Smooth muscle cell (in vitro differentiated cells): Measurements from ENCODE around the gene LARGE1. TPM values are rescaled to one million over a fixed set of nuclear protein-coding genes. Genes with fewer than 3 reads are reported as not detected.

Source experiments
- DNase-seq: peaks from one replicate; lab custom pipeline; 2025; ENCODE audit not compliant: unreplicated experiment; lab: John Stamatoyannopoulos, UW
- H2AFZ ChIP-seq: fragments of 200-600 bp; sonication (generic); 2 replicates; pipeline ENCODE4 v1.6.0; 2016; ENCODE audit warnings: antibody characterized with exemption, low read depth, mild to moderate bottlenecking
- H3F3A ChIP-seq: fragments of 200-600 bp; sonication (generic); 2 replicates; pipeline ENCODE4 v1.6.0; 2017; ENCODE audit warnings: antibody characterized with exemption, low read depth
- H3K27ac ChIP-seq: fragments of 200-600 bp; sonication (generic); 2 replicates; pipeline ENCODE4 v1.5.1; 2016; ENCODE audit warnings: low read depth, mild to moderate bottlenecking
- H3K27me3 ChIP-seq: fragments of 200-600 bp; sonication (generic); 2 replicates; pipeline ENCODE4 v1.6.1; 2016; ENCODE audit warnings: low read depth, mild to moderate bottlenecking
- H3K36me3 ChIP-seq: fragments of 200-600 bp; sonication (generic); 2 replicates; pipeline ENCODE4 v1.5.1; 2016; ENCODE audit warnings: low read depth
- H3K4me1 ChIP-seq: fragments of 200-600 bp; sonication (generic); 2 replicates; pipeline ENCODE4 v1.5.1; 2016; ENCODE audit warnings: low read depth
- H3K4me2 ChIP-seq: fragments of 200-600 bp; sonication (generic); 2 replicates; pipeline ENCODE4 v1.6.0; 2016; ENCODE audit warnings: mild to moderate bottlenecking
- H3K4me3 ChIP-seq: fragments of 200-600 bp; sonication (generic); 2 replicates; pipeline ENCODE4 v1.5.1; 2016; ENCODE audit warnings: mild to moderate bottlenecking
- H3K79me2 ChIP-seq: fragments of 200-600 bp; sonication (generic); 2 replicates; pipeline ENCODE4 v1.6.0; 2016; ENCODE audit warnings: low read depth, mild to moderate bottlenecking
- H3K9ac ChIP-seq: fragments of 200-600 bp; sonication (generic); 2 replicates; pipeline ENCODE4 v1.6.0; 2016; ENCODE audit warnings: low read depth
- H3K9me3 ChIP-seq: fragments of 200-600 bp; sonication (generic); replicated peaks from 2 replicates; pipeline ENCODE4 v1.5.1; 2016; ENCODE audit warnings: low read depth
- H4K20me1 ChIP-seq: fragments of 200-600 bp; sonication (generic); 2 replicates; pipeline ENCODE4 v1.6.0; 2016; ENCODE audit warnings: low read depth
- CTCF ChIP-seq: fragments of 200-600 bp; sonication (generic); IDR thresholded peaks from 2 replicates; pipeline ENCODE4 v1.5.1; 2017; ENCODE audit warnings: borderline replicate concordance, mild to moderate bottlenecking, antibody characterized with exemption; ENCODE audit not compliant: insufficient read depth, poor library complexity, severe bottlenecking
- WGBS: methylation state at CpG from one replicate; pipeline ENCODE4 v1.1.7; 2016; ENCODE audit warnings: low lambda C conversion rate; 5-methylcytosine and 5-hydroxymethylcytosine counted together
- polyA plus RNA-seq: library from polyadenylated mRNA; unstranded; fragments of >200 nt; fragmentation: Nextera tagmentation; extraction: Ambion mirVana; gene quantifications from 2 replicates; pipeline ENCODE4 v1.2.1, GENCODE V29; 2016
- total RNA-seq: library from RNA; depleted of rRNA; stranded (reverse); fragments of >200 nt; gene quantifications from 2 replicates; pipeline ENCODE4 v1.2.3, GENCODE V29; 2014

LARGE1 gene
- total and polyA plus RNA-seq, 2 experiments from 2014 or later, result 11.9 to 18.0 TPM

- Histone ChIP-seq H2AFZ (no peak overlapping the region), H3K9me3 (no peaks in the 10 kb centered on the region), H3F3A (no peaks in the 10 kb centered on the region), H3K27ac (no peak overlapping the region), H3K4me1 (peaks cover 6% of the 10 kb centered on the region), H3K4me2 (no peak overlapping the region), H3K27me3 (no peaks in the 10 kb centered on the region), H3K9ac (no peak overlapping the region), H3K4me3 (no peak overlapping the region), H3K36me3 (no peaks in the 10 kb centered on the region), H3K79me2 (no peaks in the 10 kb centered on the region), H4K20me1 (no peaks in the 10 kb centered on the region)
- 92% methylated on average over 2 of the region's 2 CpGs for WGBS
- no peak for DNase-seq
- no peak for TF ChIP-seq CTCF
These were observed 319.2 kb downstream of the LARGE1 start for GRCh38 chr22:33601062-33601461.

GRCh38 chr22:33600595-33600994 is 319.7 kb downstream of the LARGE1 start:
- Histone ChIP-seq H4K20me1 (no peaks in the 10 kb centered on the region), H2AFZ (no peak overlapping the region), H3K27me3 (no peaks in the 10 kb centered on the region), H3K4me2 (no peak overlapping the region), H3K9me3 (no peaks in the 10 kb centered on the region), H3K4me3 (no peak overlapping the region), H3K36me3 (no peaks in the 10 kb centered on the region), H3K27ac (no peak overlapping the region), H3K9ac (no peak overlapping the region), H3K4me1 (peaks cover 2% of the 10 kb centered on the region), H3K79me2 (no peaks in the 10 kb centered on the region), H3F3A (no peaks in the 10 kb centered on the region)
- 95% methylated on average over 12 of the region's 12 CpGs for WGBS
- no peak for DNase-seq
- no peak for TF ChIP-seq CTCF

GRCh38 chr22:33600113-33600512 is 320.2 kb downstream of the LARGE1 start:
- no peaks in the 10 kb centered on the region for H3K79me2 ChIP-seq
- no peak overlapping the region for H3K4me3 ChIP-seq
- no peak for DNase-seq
- H3K9ac ChIP-seq, result no peak overlapping the region
- no peaks in the 10 kb centered on the region for H3K36me3 ChIP-seq
- no peaks in the 10 kb centered on the region for H3K9me3 ChIP-seq
- H3F3A ChIP-seq, result no peaks in the 10 kb centered on the region
- H3K27ac ChIP-seq, result no peak overlapping the region
- H4K20me1 ChIP-seq, result no peaks in the 10 kb centered on the region
- no peaks in the 10 kb centered on the region for H3K27me3 ChIP-seq
- no peak for TF ChIP-seq CTCF
- no peak overlapping the region for H2AFZ ChIP-seq
- H3K4me2 ChIP-seq, result no peak overlapping the region
- H3K4me1 ChIP-seq, result no peaks in the 10 kb centered on the region
- WGBS, result 62% methylated on average over 6 of the region's 6 CpGs

GRCh38 chr22:33599596-33599995 is 320.7 kb downstream of the LARGE1 start:
- Histone ChIP-seq H2AFZ (no peak overlapping the region), H3K4me3 (no peak overlapping the region), H3K4me2 (no peak overlapping the region), H3F3A (no peaks in the 10 kb centered on the region), H3K27ac (no peak overlapping the region), H3K9me3 (no peaks in the 10 kb centered on the region), H3K9ac (no peak overlapping the region), H3K27me3 (no peaks in the 10 kb centered on the region), H3K36me3 (no peaks in the 10 kb centered on the region), H3K79me2 (no peaks in the 10 kb centered on the region), H3K4me1 (no peaks in the 10 kb centered on the region), H4K20me1 (no peaks in the 10 kb centered on the region)
- WGBS, result 93% methylated on average over 7 of the region's 7 CpGs
- no peak for DNase-seq
- TF ChIP-seq CTCF, result no peak
